Gastrocnemius medialis (tissue), 4 donors: ENCODE measurements around the gene ARHGAP22. TPM values are rescaled to one million over a fixed set of nuclear protein-coding genes. Genes with fewer than 3 reads are reported as not detected.

Source experiments
- ATAC-seq, 2 donors: fragments of 150-250 bp; one replicate each; pipeline ENCODE4 v1.9.1; 2016
- DNase-seq, 2 donors: peaks; one replicate each; pipeline ENCODE4 v3.0.0-alpha.2; 2019
- H3K27ac ChIP-seq, 4 donors: fragments of 200-600 bp; sonication (generic); 1 replicate in 1 of 4; 2 replicates in 3 of 4; pipeline ENCODE4 v1.5.1; 2016 to 2018; ENCODE audit warnings: mild to moderate bottlenecking in 2 of 4, moderate library complexity in 1 of 4
- H3K27me3 ChIP-seq, 3 donors: fragments of 200-600 bp; sonication (generic) in 2 of 3; 1 replicate in 1 of 3; 2 replicates in 2 of 3; pipeline versions ENCODE4 v1.5.1 to v1.6.0; 2016 to 2019; ENCODE audit warnings: mild to moderate bottlenecking in 1 of 3, moderate library complexity in 1 of 3
- H3K36me3 ChIP-seq, 2 donors: fragments of 200-600 bp; sonication (generic) in 1 of 2; one replicate each; pipeline ENCODE4 v1.5.1; 2017 to 2018
- H3K4me1 ChIP-seq, 2 donors: fragments of 200-600 bp; sonication (generic) in 1 of 2; one replicate each; pipeline ENCODE4 v1.5.1; 2016 to 2017; ENCODE audit warnings: mild to moderate bottlenecking in 2 of 2
- H3K4me3 ChIP-seq, 4 donors: fragments of 200-600 bp; sonication (generic) in 3 of 4; 1 replicate in 1 of 4; 2 replicates in 3 of 4; pipeline ENCODE4 v1.5.1; 2016 to 2019; ENCODE audit warnings: mild to moderate bottlenecking in 2 of 4
- H3K9me3 ChIP-seq, 3 donors: fragments of 200-600 bp; sonication (generic) in 2 of 3; 1 replicate in 1 of 3; 2 replicates in 2 of 3; pipeline ENCODE4 v1.5.1; 2016 to 2019
- CTCF ChIP-seq, 5 experiments: fragments of 450-650 bp in 3 of 5; fragments of 200-600 bp in 2 of 5; sonication (generic) in 2 of 5; IDR thresholded peaks in 4 of 5; conservative IDR thresholded peaks in 1 of 5; 1 replicate in 4 of 5; 2 replicates in 1 of 5; pipeline ENCODE4 v1.5.1; 2016 to 2019; ENCODE audit warnings: antibody characterized with exemption in 5 of 5, mild to moderate bottlenecking in 3 of 5, moderate library complexity in 3 of 5
- POLR2A ChIP-seq, 2 donors: fragments of 450-650 bp; IDR thresholded peaks; one replicate each; pipeline ENCODE4 v1.6.1; 2017; ENCODE audit warnings: antibody characterized with exemption in 2 of 2, mild to moderate bottlenecking in 2 of 2, moderate library complexity in 2 of 2
- in situ Hi-C, 4 donors: fragments of 200-750 bp; cut with MboI; loops; one replicate each; pipeline versions ENCODE4 v1.15.0 to v1.8.0; 2017; ENCODE audit warnings: low sequenced_read_pairs in 4 of 4
- intact Hi-C: fragments of 100-400 bp; cut with DNase I; formaldehyde crosslinking; loops from one replicate; pipeline ENCODE4 v1.15.1; 2023; ENCODE audit warnings: low total_unique reads
- total RNA-seq, 4 donors: library from RNA; depleted of rRNA; stranded (reverse); fragments of >200 nt; gene quantifications; one replicate each; pipeline versions ENCODE4 v1.1.0 to v1.2.3, GENCODE V29; 2016

The ARHGAP22 gene
- total RNA-seq, 4 donors from 2014 or later = 0.69 to 0.92 (median 0.72) TPM; not detected in 1

DNA sequence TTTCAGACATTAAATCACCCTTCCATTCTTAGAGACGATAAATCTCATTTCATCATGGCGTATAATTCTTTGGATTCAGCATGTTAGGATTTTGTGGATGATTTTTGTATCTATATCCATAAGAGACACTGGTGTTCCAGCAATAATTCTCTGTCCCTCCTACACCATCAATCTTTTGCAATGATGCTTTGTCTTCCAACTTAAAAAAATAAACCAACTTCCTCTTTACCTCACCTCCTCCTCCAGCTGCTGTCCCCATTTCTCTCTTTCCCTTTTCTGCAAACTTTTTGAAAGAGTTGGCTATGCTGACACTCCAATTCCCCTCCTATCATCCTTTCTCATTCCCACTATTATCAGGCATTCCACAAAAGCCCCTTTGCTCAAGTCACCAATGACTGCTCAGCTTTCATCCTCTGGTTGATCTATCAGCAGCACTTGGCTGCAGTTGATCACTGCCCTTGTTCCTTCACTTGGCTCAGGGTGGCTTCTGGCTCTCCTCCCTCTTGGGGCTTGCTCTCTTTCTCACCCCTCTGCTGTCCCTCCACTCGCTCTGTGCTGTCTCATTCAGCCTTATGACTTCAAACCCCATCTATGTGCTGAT is 130.0 kb downstream of the ARHGAP22 start:
- no peaks in the 10 kb centered on the region for H3K4me1 ChIP-seq
- no peak for ATAC-seq
- H3K9me3 ChIP-seq = no peaks in the 10 kb centered on the region
- H3K27me3 ChIP-seq = no peaks in the 10 kb centered on the region
- intact Hi-C loops = no loop called here
- in situ Hi-C loops = no loop called here
- H3K27ac ChIP-seq = no peak overlapping the region
- DNase-seq = no peak
- no peak overlapping the region for H3K4me3 ChIP-seq
- H3K36me3 ChIP-seq = no peaks in the 10 kb centered on the region
- TF ChIP-seq POLR2A (IDR thresholded peaks at IDR 0.05) (no peak), CTCF (IDR thresholded peaks at IDR 0.05 in 4 of 5, conservative IDR thresholded peaks at IDR 0.05 in 1 of 5) (no peak)

GRCh38 chr10:48473704-48474103 is 131.2 kb downstream of the ARHGAP22 start:
- Histone ChIP-seq H3K4me3 (no peak overlapping the region), H3K36me3 (no peaks in the 10 kb centered on the region), H3K4me1 (no peaks in the 10 kb centered on the region), H3K27ac (no peak overlapping the region), H3K27me3 (no peaks in the 10 kb centered on the region), H3K9me3 (no peaks in the 10 kb centered on the region)
- DNase-seq = no peak
- in situ Hi-C loops = no loop called here
- no peak for ATAC-seq
- intact Hi-C loops = no loop called here
- TF ChIP-seq POLR2A (IDR thresholded peaks at IDR 0.05) = no peak
- TF ChIP-seq CTCF (IDR thresholded peaks at IDR 0.05 in 4 of 5, conservative IDR thresholded peaks at IDR 0.05 in 1 of 5) = no peak

DNA sequence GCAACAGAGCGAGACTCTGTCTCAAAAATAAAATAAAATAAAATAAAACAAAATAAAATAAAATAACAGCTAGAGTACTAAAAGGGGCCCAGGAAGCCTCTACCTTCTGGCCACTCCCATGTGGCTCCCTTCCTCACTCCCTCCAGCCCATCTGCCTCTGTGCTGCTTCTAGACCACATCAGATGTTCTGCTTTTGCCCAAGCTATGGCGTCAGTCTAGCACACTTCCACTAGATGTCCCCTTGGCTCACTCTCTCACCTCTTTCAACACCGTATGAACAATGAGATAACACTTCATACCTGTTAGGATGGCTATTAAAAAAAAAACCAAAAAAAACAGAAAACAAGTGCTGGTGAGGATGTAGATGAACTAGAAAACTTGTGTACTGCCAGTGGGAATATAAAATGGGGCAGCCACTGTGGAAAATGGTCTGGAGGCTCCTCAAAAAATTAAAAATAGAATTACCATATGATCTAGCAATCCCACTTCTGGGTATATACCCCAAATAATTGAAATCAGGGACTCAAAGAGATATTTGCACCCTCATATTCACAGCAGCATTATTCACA is 132.3 kb downstream of the ARHGAP22 start:
- Histone ChIP-seq H3K27ac (no peak overlapping the region), H3K36me3 (no peaks in the 10 kb centered on the region), H3K27me3 (no peaks in the 10 kb centered on the region), H3K4me1 (no peaks in the 10 kb centered on the region), H3K4me3 (no peak overlapping the region), H3K9me3 (no peaks in the 10 kb centered on the region)
- in situ Hi-C loops (no loop called here), intact Hi-C loops (no loop called here)
- TF ChIP-seq POLR2A (IDR thresholded peaks at IDR 0.05) (no peak), CTCF (IDR thresholded peaks at IDR 0.05 in 4 of 5, conservative IDR thresholded peaks at IDR 0.05 in 1 of 5) (no peak)
- ATAC-seq (no peak), DNase-seq (no peak)

GRCh38 chr10:48470893-48471805 is 133.7 kb downstream of the ARHGAP22 start:
- Histone ChIP-seq H3K27me3 (no peaks in the 10 kb centered on the region), H3K27ac (no peak overlapping the region), H3K9me3 (no peaks in the 10 kb centered on the region), H3K4me1 (no peaks in the 10 kb centered on the region), H3K4me3 (no peak overlapping the region), H3K36me3 (no peaks in the 10 kb centered on the region)
- no peak for ATAC-seq
- DNase-seq = no peak
- intact Hi-C loops = no loop called here
- TF ChIP-seq CTCF (IDR thresholded peaks at IDR 0.05 in 4 of 5, conservative IDR thresholded peaks at IDR 0.05 in 1 of 5) (no peak), POLR2A (IDR thresholded peaks at IDR 0.05) (no peak)
- in situ Hi-C loops = no loop called here
